ENCODE measurements around the gene MAP3K15.
"Not testable (repeated sequence)": the region's sequence is repeated elsewhere in the genome, so short reads cannot be mapped to it uniquely, and the experiment has no call there.

The MAP3K15 gene

GRCh38 chrX:19440713-19441112 is 74.6 kb downstream of the MAP3K15 start:
- in situ Hi-C loops (cut with MboI; ENCODE audit: low sequenced_read_pairs) = no loop called here

- in situ Hi-C loops (cut with MboI; ENCODE audit: low sequenced_read_pairs) = not testable (repeated sequence)
Measured at GRCh38 chrX:19422661-19423060, 92.6 kb downstream of the MAP3K15 start.

- in situ Hi-C loops (cut with MboI; ENCODE audit: low sequenced_read_pairs) = no loop called here
Measured at GRCh38 chrX:19410259-19410658, 105.0 kb downstream of the MAP3K15 start.

GRCh38 chrX:19403696-19404095 is 111.6 kb downstream of the MAP3K15 start:
- in situ Hi-C loops (cut with MboI; ENCODE audit: low sequenced_read_pairs) = no loop called here

GRCh38 chrX:19392703-19393102 is 122.6 kb downstream of the MAP3K15 start:
- in situ Hi-C loops (cut with MboI; ENCODE audit: low sequenced_read_pairs) = no loop called here

- in situ Hi-C loops (cut with MboI; ENCODE audit: low sequenced_read_pairs) = no loop called here
Measured at GRCh38 chrX:19392078-19392477, 123.2 kb downstream of the MAP3K15 start.

GRCh38 chrX:19389227-19389845 is 126.0 kb downstream of the MAP3K15 start:
- in situ Hi-C loops (cut with MboI; ENCODE audit: low sequenced_read_pairs) = no loop called here

- in situ Hi-C loops (cut with MboI; ENCODE audit: low sequenced_read_pairs) = no loop called here
Measured at GRCh38 chrX:19388741-19389140, 126.6 kb downstream of the MAP3K15 start.

- in situ Hi-C loops (cut with MboI; ENCODE audit: low sequenced_read_pairs) = no loop called here
Measured at GRCh38 chrX:19388064-19388679, 127.1 kb downstream of the MAP3K15 start.

GRCh38 chrX:19386679-19387078 is 128.6 kb downstream of the MAP3K15 start:
- in situ Hi-C loops (cut with MboI; ENCODE audit: low sequenced_read_pairs) = no loop called here

GRCh38 chrX:19382555-19383145 is 132.7 kb downstream of the MAP3K15 start:
- in situ Hi-C loops (cut with MboI; ENCODE audit: low sequenced_read_pairs) = no loop called here

- in situ Hi-C loops (cut with MboI; ENCODE audit: low sequenced_read_pairs) = no loop called here
Measured at GRCh38 chrX:19381326-19381725, 134.0 kb downstream of the MAP3K15 start.

GRCh38 chrX:19377799-19378198 is 137.5 kb downstream of the MAP3K15 start:
- in situ Hi-C loops (cut with MboI; ENCODE audit: low sequenced_read_pairs) = no loop called here

- in situ Hi-C loops (cut with MboI; ENCODE audit: low sequenced_read_pairs) = no loop called here
Measured at GRCh38 chrX:19375546-19375945, 139.8 kb downstream of the MAP3K15 start.

GRCh38 chrX:19373351-19373891 is 141.9 kb downstream of the MAP3K15 start:
- in situ Hi-C loops (cut with MboI; ENCODE audit: low sequenced_read_pairs) = no loop called here

GRCh38 chrX:19372547-19373331 is 142.6 kb downstream of the MAP3K15 start:
- in situ Hi-C loops (cut with MboI; ENCODE audit: low sequenced_read_pairs) = no loop called here

GRCh38 chrX:19372170-19372546 is 143.2 kb downstream of the MAP3K15 start:
- in situ Hi-C loops (cut with MboI; ENCODE audit: low sequenced_read_pairs) = no loop called here

GRCh38 chrX:19370061-19370460 is 145.2 kb downstream of the MAP3K15 start:
- in situ Hi-C loops (cut with MboI; ENCODE audit: low sequenced_read_pairs) = no loop called here

- in situ Hi-C loops (cut with MboI; ENCODE audit: low sequenced_read_pairs) = no loop called here
Measured at GRCh38 chrX:19368576-19368975, 146.7 kb downstream of the MAP3K15 start.

- in situ Hi-C loops (cut with MboI; ENCODE audit: low sequenced_read_pairs) = no loop called here
Measured at GRCh38 chrX:19361701-19362100, 153.6 kb downstream of the MAP3K15 start.

- in situ Hi-C loops (cut with MboI; ENCODE audit: low sequenced_read_pairs) = no loop called here
Measured at GRCh38 chrX:19360903-19361302, 154.4 kb downstream of the MAP3K15 start.

Measured in hTERT RPE-1 (cell line).